Right lung (tissue), 5 donors: ENCODE measurements around the gene CST1. TPM values are rescaled to one million over a fixed set of nuclear protein-coding genes. Genes with fewer than 3 reads are reported as not detected.
"Not testable (repeated sequence)": the region's sequence is repeated elsewhere in the genome, so short reads cannot be mapped to it uniquely, and the experiment has no call there.

ENCODE experiments used
- DNase-seq, 2 donors: peaks; one replicate each; pipeline ENCODE4 v3.0.0-alpha.2; 2013
- polyA plus RNA-seq, 5 donors: library from polyadenylated mRNA; unstranded; fragments of 120-200 nt; gene quantifications; one replicate each; pipeline versions ENCODE4 v1.2.1 to v1.2.3, GENCODE V29; 2013; ENCODE audit warnings: inconsistent platforms in 1 of 5, low replicate concordance in 1 of 5; ENCODE audit not compliant: insufficient read length in 5 of 5, insufficient read depth in 1 of 5

Gene CST1
- polyA plus RNA-seq, 5 donors = not detected

GRCh38 chr20:23755131-23755611 lies 4.4 kb upstream of the CST1 start:
- DNase-seq = not testable (repeated sequence)

- no peak for DNase-seq
These were observed 4.0 kb upstream of the CST1 start for GRCh38 chr20:23754731-23755130.

GRCh38 chr20:23753589-23753988 lies 2.9 kb upstream of the CST1 start:
- no peak for DNase-seq

GRCh38 chr20:23753194-23753548 lies 2.4 kb upstream of the CST1 start:
- no peak for DNase-seq

- no peak for DNase-seq
These were observed 1.9 kb upstream of the CST1 start for GRCh38 chr20:23752481-23753193.

- no peak for DNase-seq
These were observed 1.3 kb upstream of the CST1 start for GRCh38 chr20:23752019-23752418.

GRCh38 chr20:23749746-23750145 lies 989 bp downstream of the CST1 start:
- DNase-seq = no peak

GRCh38 chr20:23748975-23749374 lies 1.8 kb downstream of the CST1 start:
- not testable (repeated sequence) for DNase-seq

- DNase-seq = not testable (repeated sequence)
These were observed 3.2 kb downstream of the CST1 start for GRCh38 chr20:23747551-23747950.

- not testable (repeated sequence) for DNase-seq
These were observed 3.6 kb downstream of the CST1 start for GRCh38 chr20:23747092-23747491.

- DNase-seq = no peak
These were observed 4.4 kb downstream of the CST1 start for GRCh38 chr20:23746321-23746720.

GRCh38 chr20:23745247-23745646 lies 5.5 kb downstream of the CST1 start:
- DNase-seq = no peak

- DNase-seq = no peak
These were observed 5.9 kb downstream of the CST1 start for GRCh38 chr20:23744817-23745216.

- DNase-seq = not testable (repeated sequence)
These were observed 15.3 kb downstream of the CST1 start for GRCh38 chr20:23735391-23735790.

- not testable (repeated sequence) for DNase-seq
These were observed 15.8 kb downstream of the CST1 start for GRCh38 chr20:23734949-23735348.

- not testable (repeated sequence) for DNase-seq
These were observed 16.3 kb downstream of the CST1 start for GRCh38 chr20:23734440-23734839.

- DNase-seq = no peak
These were observed 23.7 kb downstream of the CST1 start for GRCh38 chr20:23727016-23727415.

- DNase-seq = no peak
These were observed 25.6 kb downstream of the CST1 start for GRCh38 chr20:23725102-23725501.

GRCh38 chr20:23723659-23724307 lies 27.0 kb downstream of the CST1 start:
- peak in 1 of 2 donors; percentile 1 for DNase-seq

GRCh38 chr20:23722851-23723250 lies 27.9 kb downstream of the CST1 start:
- DNase-seq = not testable (repeated sequence)

GRCh38 chr20:23721962-23722361 lies 28.8 kb downstream of the CST1 start:
- no peak for DNase-seq

- not testable (repeated sequence) for DNase-seq
These were observed 31.4 kb downstream of the CST1 start for GRCh38 chr20:23719351-23719750.

GRCh38 chr20:23711778-23712177 lies 39.0 kb downstream of the CST1 start:
- DNase-seq = not testable (repeated sequence)
